ENCODE data around the gene PHLDB3. TPM values are rescaled to one million over a fixed set of nuclear protein-coding genes. Genes with fewer than 3 reads are reported as not detected.

The PHLDB3 gene
- total and polyA plus RNA-seq, 7 donors, result 5.7 to 16.0 (median 9.0) TPM

GRCh38 chr19:43486412-43486811 is 18.1 kb downstream of the PHLDB3 start:
- H3K9me3 ChIP-seq, result no peaks in the 10 kb centered on the region
- intact Hi-C loops (cut with DNase I), result no loop called here
- no peaks in the 10 kb centered on the region for H3K27me3 ChIP-seq
- H3K4me3 ChIP-seq, result no peak overlapping the region
- WGBS, 2 donors, result 94 to 96% methylated on average over 7 of the region's 7 CpGs
- H3K36me3 ChIP-seq, result peaks cover 0 to 7% (median 2%) of the 10 kb centered on the region in 4 donors
- DNase-seq, result no peak
- no peak for TF ChIP-seq POLR2AphosphoS5 (IDR thresholded peaks at IDR 0.05)
- TF ChIP-seq POLR2A (IDR thresholded peaks at IDR 0.05), result no peak
- TF ChIP-seq CTCF (IDR thresholded peaks at IDR 0.05), result no peak
- no peak for TF ChIP-seq EP300 (IDR thresholded peaks at IDR 0.05)
- H3K27ac ChIP-seq, result no peak overlapping the region
- no peaks in the 10 kb centered on the region for H3K4me1 ChIP-seq

DNA sequence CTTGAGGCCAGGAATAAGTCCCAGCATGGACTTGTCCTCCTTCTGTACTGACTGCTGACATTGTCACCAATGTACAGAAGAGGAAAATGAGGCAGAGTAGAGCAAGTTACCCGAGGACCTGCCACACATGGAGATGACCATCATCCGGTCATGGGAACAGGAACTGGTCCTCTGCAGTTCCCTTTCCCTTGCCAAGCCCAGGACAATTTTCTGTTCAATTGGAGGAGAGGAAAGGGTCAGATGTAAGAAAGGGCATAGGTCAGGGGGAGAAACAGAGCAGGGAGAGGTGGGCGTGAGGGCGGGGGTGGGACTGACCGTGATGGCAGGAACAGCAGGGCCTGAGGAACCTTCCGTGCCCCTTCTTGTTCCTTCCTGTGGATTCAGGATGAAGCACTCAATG is 18.6 kb downstream of the PHLDB3 start:
- no peak overlapping the region for H3K4me3 ChIP-seq
- H3K9me3 ChIP-seq, result no peaks in the 10 kb centered on the region
- 85% methylated on average over 6 of the region's 6 CpGs for WGBS, 2 donors
- peaks cover 0 to 4% (median 0%) of the 10 kb centered on the region in 4 donors for H3K36me3 ChIP-seq
- H3K4me1 ChIP-seq, result no peaks in the 10 kb centered on the region
- no peaks in the 10 kb centered on the region for H3K27me3 ChIP-seq
- DNase-seq, result no peak
- H3K27ac ChIP-seq, result no peak overlapping the region
- intact Hi-C loops (cut with DNase I), result no loop called here
- TF ChIP-seq POLR2AphosphoS5 (IDR thresholded peaks at IDR 0.05) (no peak), EP300 (IDR thresholded peaks at IDR 0.05) (no peak), CTCF (IDR thresholded peaks at IDR 0.05) (no peak), POLR2A (IDR thresholded peaks at IDR 0.05) (no peak)

DNA sequence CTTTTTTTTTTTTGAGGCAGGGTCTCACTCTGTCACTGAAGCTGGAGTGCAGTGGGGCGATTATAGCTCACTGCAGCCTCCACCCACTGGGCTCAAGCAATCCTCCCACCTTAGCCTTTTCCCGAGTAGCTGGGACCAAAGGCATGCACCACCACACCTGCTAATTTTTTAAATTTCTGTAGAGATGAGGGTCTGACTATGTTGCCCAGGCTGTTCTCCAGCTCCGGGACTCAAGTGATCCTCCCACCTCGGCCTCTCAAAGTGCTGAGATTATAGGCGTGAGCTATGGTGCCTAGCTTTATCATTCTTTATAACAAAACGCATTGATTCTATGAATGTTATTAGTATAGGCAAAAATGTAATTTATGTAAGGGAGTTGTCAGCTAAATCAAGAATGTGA is 21.3 kb downstream of the PHLDB3 start:
- no peaks in the 10 kb centered on the region for H3K36me3 ChIP-seq
- WGBS, 2 donors, result 94 to 95% methylated on average over 6 of the region's 6 CpGs
- H3K4me3 ChIP-seq, result no peak overlapping the region
- no peaks in the 10 kb centered on the region for H3K4me1 ChIP-seq
- TF ChIP-seq EP300 (IDR thresholded peaks at IDR 0.05) (no peak), CTCF (IDR thresholded peaks at IDR 0.05) (no peak), POLR2AphosphoS5 (IDR thresholded peaks at IDR 0.05) (no peak), POLR2A (IDR thresholded peaks at IDR 0.05) (no peak)
- H3K27ac ChIP-seq, result no peak overlapping the region
- no peaks in the 10 kb centered on the region for H3K9me3 ChIP-seq
- H3K27me3 ChIP-seq, result no peaks in the 10 kb centered on the region
- no peak for DNase-seq
- intact Hi-C loops (cut with DNase I), result no loop called here

GRCh38 chr19:43482193-43482592 is 22.4 kb downstream of the PHLDB3 start:
- WGBS, 2 donors, result 89 to 92% methylated on average over 4 of the region's 4 CpGs
- no peaks in the 10 kb centered on the region for H3K36me3 ChIP-seq
- no peaks in the 10 kb centered on the region for H3K9me3 ChIP-seq
- no peak overlapping the region for H3K27ac ChIP-seq
- intact Hi-C loops (cut with DNase I), result no loop called here
- no peaks in the 10 kb centered on the region for H3K4me1 ChIP-seq
- H3K4me3 ChIP-seq, result no peak overlapping the region
- no peaks in the 10 kb centered on the region for H3K27me3 ChIP-seq
- no peak for TF ChIP-seq POLR2A (IDR thresholded peaks at IDR 0.05)
- TF ChIP-seq EP300 (IDR thresholded peaks at IDR 0.05), result no peak
- no peak for TF ChIP-seq CTCF (IDR thresholded peaks at IDR 0.05)
- no peak for DNase-seq

DNA sequence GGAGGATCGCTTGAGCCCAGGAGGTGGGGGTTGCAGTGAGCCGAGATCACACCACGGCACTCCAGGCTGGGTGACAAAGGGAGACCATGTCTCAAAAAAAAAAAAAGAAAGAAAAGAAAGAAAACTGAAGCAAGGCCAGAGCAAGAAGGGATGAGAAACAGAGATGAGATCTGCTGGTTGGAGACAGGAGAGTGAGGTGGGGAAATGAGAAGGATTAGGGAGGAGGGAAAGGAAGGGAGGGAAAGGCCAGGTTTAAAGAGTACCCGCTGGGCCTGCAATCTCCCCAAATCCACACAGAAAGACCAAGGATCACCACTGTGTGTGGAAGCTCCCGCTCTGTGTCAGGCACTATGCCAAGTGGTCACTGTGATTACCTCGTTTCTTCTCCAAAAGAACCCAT is 22.8 kb downstream of the PHLDB3 start:
- no peak for TF ChIP-seq EP300 (IDR thresholded peaks at IDR 0.05)
- no peak for TF ChIP-seq POLR2A (IDR thresholded peaks at IDR 0.05)
- no peak for TF ChIP-seq POLR2AphosphoS5 (IDR thresholded peaks at IDR 0.05)
- TF ChIP-seq CTCF (IDR thresholded peaks at IDR 0.05), result no peak
- H3K4me3 ChIP-seq, result no peak overlapping the region
- no peaks in the 10 kb centered on the region for H3K27me3 ChIP-seq
- no peaks in the 10 kb centered on the region for H3K4me1 ChIP-seq
- H3K9me3 ChIP-seq, result no peaks in the 10 kb centered on the region
- H3K27ac ChIP-seq, result no peak overlapping the region
- no peak for DNase-seq
- intact Hi-C loops (cut with DNase I), result no loop called here
- 89 to 91% methylated on average over 6 of the region's 6 CpGs for WGBS, 2 donors
- no peaks in the 10 kb centered on the region for H3K36me3 ChIP-seq

Data from sigmoid colon (tissue), 7 donors.